Activated CD4-positive, alpha-beta memory T cell treated with anti-CD3 and anti-CD28 coated beads for 36 hours (primary cell): ENCODE results near the gene KNSTRN. TPM values are rescaled to one million over a fixed set of nuclear protein-coding genes. Genes with fewer than 3 reads are reported as not detected.

Experiments
- CTCF ChIA-PET: fragments of 350-600 bp; sonication (Branson Sonifier 250); formaldehyde crosslinking; loops from one replicate; lab custom pipeline; 2021; ENCODE audit warnings: antibody characterized with exemption, inconsistent platforms; lab: Charles Lee
- POLR2A ChIA-PET: fragments of 350-600 bp; sonication (Branson Sonifier 250); formaldehyde crosslinking; loops from one replicate; lab custom pipeline; 2021; ENCODE audit warnings: antibody characterized with exemption; lab: Charles Lee
- DNase-seq: peaks from one replicate; pipeline ENCODE4 v3.0.0-alpha.2; 2020
- H3K27ac Mint-ChIP-seq: one replicate; pipeline ENCODE4 v1.8.0; 2021; ENCODE audit warnings: mixed read lengths
- H3K27me3 Mint-ChIP-seq: one replicate; pipeline ENCODE4 v1.8.0; 2021; ENCODE audit warnings: mixed read lengths
- H3K36me3 Mint-ChIP-seq: one replicate; pipeline ENCODE4 v1.8.0; 2021; ENCODE audit warnings: mixed read lengths
- H3K4me1 Mint-ChIP-seq: one replicate; pipeline ENCODE4 v1.8.0; 2021; ENCODE audit warnings: low read depth, mixed read lengths
- H3K4me3 Mint-ChIP-seq: one replicate; pipeline ENCODE4 v1.8.0; 2021; ENCODE audit warnings: mild to moderate bottlenecking, mixed read lengths
- H3K9me3 Mint-ChIP-seq: one replicate; pipeline ENCODE4 v1.8.0; 2021; ENCODE audit warnings: mixed read lengths
- intact Hi-C: fragments of 100-400 bp; cut with micrococcal nuclease; formaldehyde crosslinking; loops from one replicate; pipeline ENCODE4 v1.15.1; 2023
- total RNA-seq, 2 experiments: library from RNA; stranded (reverse); gene quantifications; one replicate each; pipeline ENCODE4 v1.2.3, GENCODE V29; 2021

KNSTRN gene
- total RNA-seq, 2 experiments from 2014 or later: 59.8 to 61.5 TPM

DNA sequence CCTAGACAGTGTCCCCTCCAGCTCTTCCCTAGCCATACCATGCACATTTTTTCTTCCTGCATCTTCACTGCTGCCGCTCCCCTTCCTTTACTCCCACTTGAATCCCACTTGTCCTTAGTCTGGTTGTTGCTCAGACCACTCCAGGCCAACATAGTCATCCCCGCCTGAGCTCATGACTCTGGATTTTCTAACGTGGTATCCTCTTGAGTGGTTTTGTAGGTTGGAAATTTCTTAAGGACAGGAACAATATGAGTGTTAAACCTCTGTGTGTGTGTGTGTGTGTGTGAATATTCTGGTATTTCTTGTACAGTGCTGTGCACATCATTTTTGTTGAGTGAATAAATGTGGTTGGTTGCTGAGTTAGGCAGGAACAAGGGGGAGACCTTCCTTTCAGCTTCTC lies 61.3 kb downstream of the KNSTRN start:
- ChIA-PET CTCF (interaction anchor here (0.8 to 1.6 kb wide), 2 partner anchors 9 to 76 kb away, joined by 3 to 6 read pairs; no protein-coding TSS in a partner anchor), POLR2A (interaction anchor here (1.3 kb wide), 1 partner anchor 11 kb away, joined by 4 read pairs; no protein-coding TSS in a partner anchor)
- Mint-ChIP-seq H3K4me1 (peaks cover 52% of the 10 kb centered on the region), H3K27me3 (peaks cover 1% of the 10 kb centered on the region), H3K4me3 (no peak overlapping the region), H3K27ac (no peak overlapping the region), H3K9me3 (no peaks in the 10 kb centered on the region), H3K36me3 (no peaks in the 10 kb centered on the region)
- intact Hi-C loops: loop anchor here (2.0 to 5.0 kb wide), 2 partner anchors 48 to 63 kb away; no protein-coding TSS in a partner anchor
- DNase-seq: no peak

Other genes with a start within 250 kb of the KNSTRN start
- 10 to 100 TPM; 88.8 to 96.1 TPM for gene BUB1B, start 221.7 kb upstream of the KNSTRN start, total RNA-seq
- gene PAK6, start 143.7 kb upstream of the KNSTRN start, total RNA-seq: under 1 TPM; 0.69 to 0.73 TPM
- gene ANKRD63, start 99.7 kb upstream of the KNSTRN start, total RNA-seq: not detected
- gene PLCB2, start 74.8 kb upstream of the KNSTRN start, total RNA-seq: 10 to 100 TPM; 65.3 to 70.7 TPM
- gene INAFM2, start 59.0 kb upstream of the KNSTRN start, total RNA-seq: 1 to 10 TPM; 6.7 to 7.4 TPM
- 1 to 10 TPM in 1 of 2 experiments, under 1 TPM in 1; 0.53 to 1.6 TPM for gene CCDC9B, start 41.8 kb upstream of the KNSTRN start, total RNA-seq
- gene PHGR1, start 31.7 kb upstream of the KNSTRN start, total RNA-seq: not detected
- gene DISP2, start 24.5 kb upstream of the KNSTRN start, total RNA-seq: under 1 TPM; 0.02 to 0.05 TPM
- 10 to 100 TPM; 37.3 to 38.7 TPM for gene IVD, start 23.1 kb downstream of the KNSTRN start, total RNA-seq
- gene BAHD1, start 58.2 kb downstream of the KNSTRN start, total RNA-seq: 10 to 100 TPM; 18.8 to 19.5 TPM
- 1 to 10 TPM; 8.2 to 8.7 TPM for gene CHST14, start 88.3 kb downstream of the KNSTRN start, total RNA-seq
- 10 to 100 TPM; 28.6 to 29.2 TPM for gene CCDC32, start 182.3 kb downstream of the KNSTRN start, total RNA-seq
- gene RPUSD2, start 186.6 kb downstream of the KNSTRN start, total RNA-seq: 10 to 100 TPM; 12.7 to 13.7 TPM
- 10 to 100 TPM; 32.8 to 33.1 TPM for gene KNL1, start 211.5 kb downstream of the KNSTRN start, total RNA-seq